H1 (cell line): ENCODE results near the gene ALDH7A1.

Experiments used
- CHD2 ChIP-seq: IDR thresholded peaks from 2 replicates; pipeline ENCODE4 v1.6.1; 2012; ENCODE audit warnings: low read length, improper control_type of control experiment
- GABPA ChIP-seq: IDR thresholded peaks from 2 replicates; pipeline ENCODE4 v1.6.1; 2011; ENCODE audit warnings: mild to moderate bottlenecking, low read length, moderate library complexity, borderline replicate concordance; ENCODE audit not compliant: insufficient read depth
- MAX ChIP-seq: IDR thresholded peaks from 2 replicates; pipeline ENCODE4 v1.6.1; 2012; ENCODE audit warnings: inconsistent platforms
- POLR2A ChIP-seq, 2 experiments: IDR thresholded peaks; 1 replicate in 1 of 2; 2 replicates in 1 of 2; pipeline ENCODE4 v1.6.1; 2011; ENCODE audit warnings: low read depth in 2 of 2, low read length in 2 of 2, mild to moderate bottlenecking in 2 of 2; ENCODE audit errors: control extremely low read depth in 1 of 2
- POLR2AphosphoS5 ChIP-seq: IDR thresholded peaks from 2 replicates; pipeline ENCODE4 v1.6.1; 2011; ENCODE audit warnings: low read depth, low read length
- RFX5 ChIP-seq: IDR thresholded peaks from 2 replicates; pipeline ENCODE4 v1.6.1; 2011; ENCODE audit warnings: low read depth, low read length, improper control_type of control experiment, borderline replicate concordance
- SIN3A ChIP-seq, 2 experiments: IDR thresholded peaks in 1 of 2; conservative IDR thresholded peaks in 1 of 2; 2 replicates each; pipeline ENCODE4 v1.6.1; 2011 to 2012; ENCODE audit warnings: low read length in 2 of 2, improper control_type of control experiment in 1 of 2, low read depth in 1 of 2, mild to moderate bottlenecking in 1 of 2
- SP1 ChIP-seq: IDR thresholded peaks from 2 replicates; pipeline ENCODE4 v1.6.1; 2011; ENCODE audit warnings: low read depth, low read length
- SUZ12 ChIP-seq: fragments of 200-600 bp; sonication (generic); IDR thresholded peaks from 2 replicates; pipeline ENCODE4 v1.6.1; 2012; ENCODE audit warnings: mild to moderate bottlenecking, inconsistent platforms, low read length, moderate library complexity, mixed read lengths
- USF2 ChIP-seq: IDR thresholded peaks from 2 replicates; pipeline ENCODE4 v1.6.1; 2011; ENCODE audit warnings: low read length, improper control_type of control experiment
- ZNF274 ChIP-seq: IDR thresholded peaks from 2 replicates; pipeline ENCODE4 v1.7.0; 2012; ENCODE audit warnings: low read length, borderline replicate concordance; ENCODE audit errors: extremely low read depth

- no peak for TF ChIP-seq SP1
- TF ChIP-seq POLR2A (IDR thresholded peaks at IDR 0.05; ENCODE audit: control extremely low read depth in 1 of 2, low read depth in 2 of 2, low read length in 2 of 2) = no peak
- TF ChIP-seq GABPA = no peak
- no peak for TF ChIP-seq SUZ12
- TF ChIP-seq SIN3A (conservative IDR thresholded peaks at IDR 0.05 in 1 of 2, IDR thresholded peaks at IDR 0.05 in 1 of 2; ENCODE audit: low read depth in 1 of 2, low read length in 2 of 2) = no peak
- TF ChIP-seq MAX = no peak
- no peak for TF ChIP-seq RFX5
- TF ChIP-seq USF2 = no peak
- no peak for TF ChIP-seq POLR2AphosphoS5
- TF ChIP-seq ZNF274 = no peak
- TF ChIP-seq CHD2 = no peak
Measured at GRCh38 chr5:126575644-126576043, 19.4 kb downstream of the ALDH7A1 start.
